ENCODE results near the gene CCNF. TPM values are rescaled to one million over a fixed set of nuclear protein-coding genes. Genes with fewer than 3 reads are reported as not detected.
A peak's percentile ranks its signal among the peaks of the same experiment; 100 is the strongest.

The CCNF gene
- total and polyA plus RNA-seq, 9 of the 15 experiments (the other 6 are each of a cell fraction or from before 2014, with no cell fraction given): 4.1 to 70.1 (median 29.5) TPM

DNA sequence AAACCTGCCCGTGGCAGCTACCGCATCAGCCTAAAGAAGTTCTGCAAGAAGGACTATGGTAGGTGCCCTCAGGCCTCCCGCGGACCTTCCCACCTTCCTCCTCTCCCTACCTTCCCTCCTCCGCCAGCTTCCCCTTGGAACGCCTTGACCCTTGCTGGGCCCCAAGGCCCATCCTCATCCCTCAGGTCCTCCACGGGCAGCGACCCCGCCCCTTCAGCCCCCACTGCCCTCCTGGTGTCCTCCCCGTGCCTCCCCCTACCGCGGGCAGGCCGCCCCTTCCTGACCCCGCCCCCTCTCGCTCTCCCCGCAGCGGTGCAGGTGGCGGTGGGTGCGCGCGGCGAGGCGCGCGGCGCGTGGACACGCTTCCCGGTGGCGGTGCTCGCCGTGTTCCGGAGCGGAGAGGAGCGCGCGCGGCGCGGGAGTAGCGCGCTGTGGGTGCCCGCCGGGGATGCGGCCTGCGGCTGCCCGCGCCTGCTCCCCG lies 44.2 kb downstream of the CCNF start:
- peak overlapping the region; percentile 88; the same call in 1 of the 3 replicates for H3K27ac ChIP-seq (ENCODE audit: extremely low read depth, low read depth, low read length)
- FAIRE-seq (no peak), ATAC-seq (no peak), DNase-seq (ENCODE audit: extremely low read depth in 1 of 4, low spot score in 3 of 4) (peak; percentile 41 to 81 (median 68))
- WGBS (ENCODE audit: insufficient coverage, low coverage, missing lambda C conversion rate): 6% methylated on average over 46 of the region's 49 CpGs
- peaks cover 29 to 93% of the 10 kb centered on the region in 2 experiments for H3K4me1 ChIP-seq (replicated peaks in 1 of 2; ENCODE audit: control insufficient read depth in 2 of 2, insufficient read depth in 2 of 2, low read length in 2 of 2)
- ChIA-PET POLR2A (interaction anchor here (0.6 to 1.4 kb wide), 4 partner anchors 10 to 226 kb away, joined by 3 read pairs; no protein-coding TSS in a partner anchor), CTCF (ENCODE audit: low intra/inter-chr PET ratio) (interaction anchor here (0.6 to 1.1 kb wide), 2 partner anchors 28 to 176 kb away, joined by 3 read pairs; no protein-coding TSS in a partner anchor)
- no peaks in the 10 kb centered on the region for H3K9me3 ChIP-seq (replicated peaks; ENCODE audit: control insufficient read depth, insufficient read depth, low read depth, low read length)
- in situ Hi-C loops (cut with MboI) (no loop called here), intact Hi-C loops (cut with micrococcal nuclease) (no loop called here)
- BruUV-seq (replicated peaks): no TSS peak
- peaks cover 43% of the 10 kb centered on the region for H3K79me2 ChIP-seq (ENCODE audit: control insufficient read depth, insufficient read depth, low read length)
- H2AFZ ChIP-seq (ENCODE audit: low read depth, low read length): peak overlapping the region; percentile 35; the same call in 1 of the 2 replicates
- no peaks in the 10 kb centered on the region for H3K9me1 ChIP-seq (ENCODE audit: control insufficient read depth, insufficient read depth, low read length)
- peaks cover 3% of the 10 kb centered on the region; the same call in 1 of the 2 replicates for H4K20me1 ChIP-seq (replicated peaks; ENCODE audit: control insufficient read depth, insufficient read depth, low read length)
- no peaks in the 10 kb centered on the region for H3K27me3 ChIP-seq (ENCODE audit: control insufficient read depth in 2 of 2, insufficient read depth in 2 of 2, low read length in 2 of 2)
- peak overlapping the region; percentile 76 for H3K4me3 ChIP-seq
- TF ChIP-seq SRSF9 (IDR thresholded peaks at IDR 0.05; ENCODE audit: borderline replicate concordance, low read depth, low read length): no peak
- TF ChIP-seq ZNF263 (CRISPR knock-in tag; IDR thresholded peaks at IDR 0.05; ENCODE audit: borderline replicate concordance): peak; percentile 73
- TF ChIP-seq GATAD2A (IDR thresholded peaks at IDR 0.05): 0 out of 2 replicates have a peak, but pooled peaks have one; percentile 22
- TF ChIP-seq POLR2B (IDR thresholded peaks at IDR 0.05; ENCODE audit: low read depth, partially characterized antibody): peak; percentile 28
- TF ChIP-seq, protein P1, sequence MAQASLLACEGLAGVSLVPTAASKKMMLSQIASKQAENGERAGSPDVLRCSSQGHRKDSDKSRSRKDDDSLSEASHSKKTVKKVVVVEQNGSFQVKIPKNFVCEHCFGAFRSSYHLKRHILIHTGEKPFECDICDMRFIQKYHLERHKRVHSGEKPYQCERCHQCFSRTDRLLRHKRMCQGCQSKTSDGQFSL (CRISPR knock-in tag; IDR thresholded peaks at IDR 0.05): peak; percentile 13; the same call in 1 of the 2 replicates
- TF ChIP-seq, protein P1 (tag; IDR thresholded peaks at IDR 0.05): no peak
- no peaks in the 10 kb centered on the region; the same call in 2 of the 3 replicates for H3K36me3 ChIP-seq (ENCODE audit: control insufficient read depth, insufficient read depth, low read length)
- peak overlapping the region; percentile 34; the same call in 1 of the 2 replicates for H3K4me2 ChIP-seq (ENCODE audit: insufficient read depth, low read length)
- peak overlapping the region in 1 of 2 experiments; percentile 98; a peak in 2 of 4 replicates for H3K9ac ChIP-seq (ENCODE audit: insufficient read depth in 1 of 2, low read depth in 2 of 2, low read length in 2 of 2)

All from K562 (cell line).